GM21576 (cell line): ENCODE measurements around the gene IL22RA2.
"Not testable (repeated sequence)": the region's sequence is repeated elsewhere in the genome, so short reads cannot be mapped to it uniquely, and the experiment has no call there.

ENCODE experiments used
- ATAC-seq: cut with Tn5 transposase; IDR thresholded peaks from one replicate; pipeline ENCODE4 v1.9.1; 2021; ENCODE audit warnings: mild to moderate bottlenecking, moderate library complexity; ENCODE audit not compliant: unreplicated experiment

IL22RA2 gene, protein sequence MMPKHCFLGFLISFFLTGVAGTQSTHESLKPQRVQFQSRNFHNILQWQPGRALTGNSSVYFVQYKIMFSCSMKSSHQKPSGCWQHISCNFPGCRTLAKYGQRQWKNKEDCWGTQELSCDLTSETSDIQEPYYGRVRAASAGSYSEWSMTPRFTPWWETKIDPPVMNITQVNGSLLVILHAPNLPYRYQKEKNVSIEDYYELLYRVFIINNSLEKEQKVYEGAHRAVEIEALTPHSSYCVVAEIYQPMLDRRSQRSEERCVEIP

DNA sequence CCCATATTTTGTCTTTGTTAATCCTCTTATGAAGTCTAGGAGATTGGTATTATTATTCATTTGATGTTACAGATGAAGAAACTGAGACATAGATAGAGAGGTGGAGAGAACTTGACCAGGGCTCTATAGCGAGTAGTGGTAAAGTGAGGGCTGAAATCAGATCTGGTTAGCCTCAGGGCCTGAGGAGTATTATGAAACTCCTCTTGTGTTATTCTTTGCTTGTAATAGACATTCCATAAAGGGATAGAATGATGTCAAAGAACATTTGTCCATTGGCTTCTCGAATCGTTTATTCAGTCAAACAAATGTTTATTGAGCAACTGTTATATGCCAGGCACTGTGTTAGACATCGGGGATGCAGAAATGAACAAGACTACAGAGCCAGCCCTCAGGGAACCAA lies at the start of gene IL22RA2:
IL22RA2 (minus strand) TSS at position 144 of the 400 bp plus-strand sequence. CDS start 11,895 bp downstream, outside the sequence.
- ATAC-seq, result no peak

DNA sequence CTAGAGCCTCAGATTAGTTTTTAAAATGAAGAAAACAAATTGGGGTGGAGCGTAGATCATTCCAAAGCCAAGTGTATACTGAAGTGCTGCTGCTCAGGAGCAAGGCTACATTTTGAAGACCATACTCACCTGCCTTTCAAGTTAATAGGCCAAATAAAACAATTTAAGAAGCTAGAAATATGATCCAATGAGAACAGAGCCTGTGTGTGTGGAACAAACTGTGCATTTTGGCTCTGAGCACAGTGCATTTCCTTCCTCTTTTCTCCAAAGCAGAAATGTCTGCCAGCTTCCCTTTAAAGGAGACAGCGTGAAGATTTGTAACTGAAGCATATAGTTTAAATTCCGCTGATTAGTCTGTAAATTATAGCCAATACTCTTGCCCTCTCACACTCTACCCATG lies 48.9 kb upstream of the IL22RA2 start:
- ATAC-seq, result no peak

DNA sequence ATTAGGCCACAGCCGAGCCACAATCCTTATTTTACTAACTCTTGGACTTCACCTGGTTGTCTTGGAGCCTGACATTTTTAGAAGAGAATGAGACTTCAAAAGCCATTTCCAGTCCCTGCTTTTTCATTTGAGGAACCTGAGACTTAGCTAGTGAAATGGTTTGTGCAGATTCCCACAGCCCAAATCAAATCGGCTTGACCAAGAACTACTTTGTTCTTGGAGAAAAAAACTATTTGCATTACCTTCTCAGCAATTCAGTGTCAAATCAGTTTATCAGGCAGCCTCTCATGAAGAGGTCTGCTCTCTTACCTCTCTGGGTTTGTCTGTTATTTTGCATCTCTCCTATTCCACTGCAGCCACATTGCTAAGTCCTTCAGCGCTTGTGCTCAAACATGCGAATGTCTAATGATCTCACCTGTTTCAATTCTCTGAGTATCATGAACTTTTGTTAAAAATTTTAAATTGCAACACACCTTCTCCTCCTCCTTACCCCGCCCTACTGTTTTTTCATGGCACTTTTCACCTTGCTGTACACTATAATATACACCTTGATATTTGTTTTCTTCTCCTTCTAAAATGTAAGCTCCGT lies 46.3 kb upstream of the IL22RA2 start:
- peak; percentile 2 for ATAC-seq

DNA sequence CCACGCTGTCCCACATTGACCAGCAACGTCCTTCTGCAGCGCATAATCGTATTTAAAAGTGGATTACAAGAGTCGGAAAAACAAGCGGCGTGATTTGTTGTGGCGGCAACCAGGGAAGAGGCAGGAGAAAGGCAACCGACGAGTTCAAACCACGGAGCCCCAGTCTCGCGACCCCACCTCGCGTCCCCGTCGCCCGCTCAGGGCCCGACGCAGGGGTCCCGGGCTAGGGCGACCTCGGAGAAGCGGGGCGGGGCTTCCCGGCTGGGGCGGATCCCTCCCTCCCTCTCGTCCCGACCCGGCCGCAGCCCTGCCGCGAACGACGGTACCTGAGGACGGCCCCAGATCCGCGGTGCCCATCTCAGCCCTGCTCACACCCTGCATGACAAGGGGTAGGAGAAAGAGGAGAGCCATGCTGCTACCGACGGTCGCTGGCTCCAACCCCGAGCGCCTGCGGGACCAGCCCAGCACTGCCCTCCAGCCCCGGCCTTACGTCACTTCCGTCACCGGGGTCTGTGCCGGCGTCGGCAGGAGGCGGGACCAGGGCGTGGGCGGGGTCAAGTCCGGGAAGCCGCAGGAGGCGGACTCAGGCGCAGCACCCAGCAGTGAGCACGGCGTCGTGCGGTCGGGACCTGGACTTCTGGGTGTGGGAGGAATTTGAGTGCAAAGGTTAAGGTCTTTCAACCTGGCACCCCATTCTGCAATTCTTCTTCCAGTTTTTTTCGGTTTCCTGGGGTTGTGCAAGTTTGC lies 45.6 kb upstream of the IL22RA2 start, which contains the start of gene IFNGR1:
IFNGR1 (minus strand) TSS at position 469 of the 747 bp plus-strand sequence; CDS start at position 411, 58 bp downstream.
- ATAC-seq, result peak; percentile 88

DNA sequence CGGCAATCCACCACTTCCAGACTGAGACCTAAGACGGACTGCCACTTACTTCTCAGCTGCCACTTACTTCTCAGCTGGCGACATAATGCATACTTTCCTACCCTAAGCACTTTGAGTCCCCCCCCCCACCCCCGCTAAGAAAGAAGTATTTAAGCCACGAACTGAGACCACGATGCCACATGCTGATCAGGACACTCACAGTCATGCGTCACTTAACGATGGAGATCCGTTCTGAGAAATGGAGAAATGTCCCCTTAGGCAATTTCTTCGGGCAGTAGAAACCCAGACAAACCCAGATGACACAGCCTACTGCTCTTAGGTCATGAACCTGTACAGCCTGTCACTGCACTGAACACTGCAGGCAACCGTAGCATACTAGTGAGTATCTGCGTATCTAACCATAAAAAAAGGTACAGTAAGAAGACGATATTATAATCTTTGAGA lies 45.1 kb upstream of the IL22RA2 start:
- peak; percentile 28 for ATAC-seq

DNA sequence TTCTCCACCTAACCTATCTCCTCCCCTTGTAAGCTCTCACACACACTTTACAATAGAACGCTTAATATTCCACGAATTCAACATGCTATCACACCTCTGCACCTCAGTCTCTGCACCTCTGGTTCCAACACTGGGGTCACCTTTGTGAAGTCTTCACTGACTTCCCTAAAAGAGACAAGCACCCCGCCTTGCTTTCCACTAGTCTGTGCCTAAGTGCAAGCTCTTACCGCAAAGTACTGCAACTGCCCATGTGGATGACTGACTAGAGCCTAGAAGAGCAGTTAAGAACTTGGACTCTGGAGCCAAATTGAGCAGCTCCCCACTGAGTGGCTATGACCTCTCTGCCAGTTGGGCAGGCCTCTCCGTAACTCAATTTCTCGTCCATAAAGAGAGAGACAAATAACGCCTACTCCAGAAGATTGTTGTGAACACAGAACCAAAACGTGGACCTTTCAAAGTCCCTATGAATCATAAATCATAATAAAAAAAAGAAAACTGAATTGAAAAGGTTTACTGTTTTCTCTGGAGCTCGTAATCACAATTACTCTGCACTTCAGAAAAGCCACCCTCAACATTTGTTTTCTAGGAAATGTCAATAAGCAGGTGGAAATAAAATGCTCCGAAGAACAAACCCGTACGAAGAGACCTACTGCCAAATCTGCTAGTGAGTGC lies 44.5 kb upstream of the IL22RA2 start:
- ATAC-seq, result no peak

DNA sequence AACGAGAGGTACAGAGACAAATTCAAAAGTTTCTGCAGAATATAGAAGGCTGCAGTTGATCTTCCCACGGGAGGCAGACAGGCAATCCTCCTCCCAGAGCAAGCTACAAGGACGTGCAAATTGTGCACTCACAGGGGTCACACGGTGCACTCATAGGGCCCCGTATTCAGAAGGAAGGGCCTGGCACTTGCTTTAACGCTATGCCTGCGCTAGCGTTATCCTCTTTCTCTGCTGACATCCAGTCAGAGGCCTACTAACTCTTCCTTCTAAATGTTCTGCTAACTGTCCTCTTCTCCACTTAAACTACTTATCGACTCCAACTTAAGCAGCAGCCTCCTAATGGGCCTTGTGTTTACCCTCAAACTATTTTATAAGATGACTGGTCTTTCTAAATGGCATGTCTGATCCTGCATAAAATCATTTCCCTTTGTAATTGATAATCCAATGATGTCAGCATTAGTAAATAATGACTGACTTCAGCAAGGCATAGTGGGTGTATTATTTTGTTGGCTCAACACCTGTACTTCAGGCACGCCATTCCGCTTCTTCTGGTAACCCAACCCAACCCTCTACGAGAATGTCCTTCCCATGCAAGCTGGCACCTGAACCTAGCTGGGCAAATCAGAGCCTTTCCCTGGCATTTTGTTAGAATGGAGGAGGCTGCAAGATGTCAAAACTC lies 43.6 kb upstream of the IL22RA2 start:
- no peak for ATAC-seq

DNA sequence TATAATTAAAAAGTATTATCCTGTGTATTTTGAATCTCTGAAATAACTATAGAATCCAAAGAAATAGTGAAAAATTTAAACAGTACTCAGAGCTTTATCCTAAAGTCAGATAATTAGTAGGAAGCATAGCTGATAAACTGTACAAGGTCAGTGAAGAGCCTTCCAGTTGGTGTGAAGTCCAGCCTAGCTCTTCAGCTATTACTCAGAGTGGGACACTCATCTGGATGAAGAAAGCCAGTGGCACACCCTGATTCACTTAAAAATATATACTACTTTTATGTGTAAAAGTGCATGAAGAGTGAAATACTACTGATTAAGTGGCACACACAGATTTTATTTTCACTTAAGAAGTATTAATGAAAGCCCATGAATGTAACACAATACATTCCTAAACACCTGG lies 42.7 kb upstream of the IL22RA2 start:
- no peak for ATAC-seq

DNA sequence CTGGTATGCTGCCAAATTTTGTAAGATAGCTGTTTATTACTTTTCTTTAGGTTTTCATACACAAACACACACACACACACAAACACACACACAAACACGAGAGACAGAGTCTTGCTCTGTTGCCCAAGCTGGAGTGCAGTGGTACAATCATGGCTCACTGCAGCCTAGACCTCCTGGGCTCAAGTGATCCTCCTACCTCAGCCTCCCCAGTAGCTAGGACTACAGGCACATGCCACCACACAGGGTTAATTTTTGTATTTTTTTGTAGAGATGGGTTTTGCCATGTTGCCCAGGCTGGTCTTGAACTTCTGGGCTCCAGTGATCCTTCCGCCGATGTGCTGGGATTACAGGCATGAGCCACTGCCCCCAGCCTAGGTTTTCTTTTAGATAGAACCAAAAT lies 42.2 kb upstream of the IL22RA2 start:
- not testable (repeated sequence) for ATAC-seq

DNA sequence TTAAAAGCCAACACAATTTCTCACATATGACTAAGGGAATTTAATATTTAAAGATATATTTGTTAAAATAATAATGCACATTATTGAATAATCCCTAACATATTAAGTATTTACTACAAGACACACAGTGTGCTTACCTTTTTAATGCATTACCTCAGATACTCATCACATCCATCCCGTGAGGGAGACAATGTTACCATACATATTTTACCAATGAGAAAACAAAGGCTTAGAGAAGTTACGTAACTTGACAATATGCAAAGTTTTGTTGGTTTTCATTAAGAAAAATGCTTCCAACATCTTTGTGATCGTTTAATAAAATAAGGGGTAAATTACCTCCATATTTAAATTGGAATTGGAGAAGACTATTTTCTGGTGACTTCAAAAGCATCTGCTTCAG lies 41.5 kb upstream of the IL22RA2 start:
- no peak for ATAC-seq

DNA sequence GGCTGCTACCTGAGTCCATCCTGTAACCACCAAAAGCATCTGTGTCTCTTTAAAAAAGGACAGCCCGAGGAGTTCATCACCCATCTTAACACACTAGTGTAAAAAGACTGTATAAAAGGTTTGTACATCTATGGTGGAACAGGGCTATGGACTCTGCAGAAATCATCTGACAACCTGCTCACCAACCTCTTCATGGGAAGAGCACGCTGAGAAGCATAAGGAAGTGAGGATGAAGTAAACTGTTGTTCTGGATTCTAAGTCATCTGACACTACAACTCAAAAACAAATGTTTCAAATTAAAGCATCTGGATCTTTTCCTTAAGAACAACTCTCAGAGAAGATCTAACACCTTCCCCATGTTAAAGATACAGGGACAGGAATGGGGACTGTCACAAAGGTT lies 40.4 kb upstream of the IL22RA2 start:
- ATAC-seq, result no peak

DNA sequence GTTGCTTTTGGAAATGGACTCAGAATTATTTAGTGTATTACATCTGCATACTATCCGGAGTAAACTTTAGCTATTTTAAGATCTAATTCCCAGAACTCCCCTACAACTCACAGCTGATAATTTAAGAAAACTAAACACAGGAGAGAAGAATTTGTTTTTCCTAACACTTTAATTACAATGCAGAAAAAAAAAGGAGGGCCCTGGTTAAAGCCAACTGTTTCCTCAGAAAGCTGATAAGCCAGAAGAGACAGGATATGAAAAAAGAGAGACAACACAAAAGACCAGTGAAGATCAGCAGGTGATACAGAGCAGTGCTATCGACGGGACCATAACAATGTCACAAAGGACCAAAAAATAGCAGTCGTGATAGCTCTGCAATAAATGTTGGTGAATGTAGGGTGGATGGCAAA lies 39.9 kb upstream of the IL22RA2 start:
- ATAC-seq, result no peak

DNA sequence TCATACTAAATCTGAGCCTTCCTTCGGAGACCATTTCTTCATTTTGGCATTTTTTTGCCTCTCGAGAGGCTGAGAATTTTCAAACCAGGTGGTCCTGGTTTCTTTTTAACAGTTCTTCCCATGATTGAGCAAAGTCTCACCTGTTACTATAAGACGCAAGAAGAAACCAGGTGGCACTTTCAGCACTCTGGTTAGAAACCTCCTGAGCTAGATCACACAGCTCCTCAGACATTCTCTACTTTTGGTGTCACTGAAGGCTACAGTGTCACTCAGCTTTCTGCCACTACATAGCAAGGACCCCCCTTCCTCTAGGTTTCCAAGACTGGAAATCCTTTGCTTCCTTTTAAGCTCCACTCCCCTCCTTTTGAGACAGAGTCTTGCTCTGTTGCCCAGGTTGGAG lies 38.5 kb upstream of the IL22RA2 start:
- no peak for ATAC-seq

DNA sequence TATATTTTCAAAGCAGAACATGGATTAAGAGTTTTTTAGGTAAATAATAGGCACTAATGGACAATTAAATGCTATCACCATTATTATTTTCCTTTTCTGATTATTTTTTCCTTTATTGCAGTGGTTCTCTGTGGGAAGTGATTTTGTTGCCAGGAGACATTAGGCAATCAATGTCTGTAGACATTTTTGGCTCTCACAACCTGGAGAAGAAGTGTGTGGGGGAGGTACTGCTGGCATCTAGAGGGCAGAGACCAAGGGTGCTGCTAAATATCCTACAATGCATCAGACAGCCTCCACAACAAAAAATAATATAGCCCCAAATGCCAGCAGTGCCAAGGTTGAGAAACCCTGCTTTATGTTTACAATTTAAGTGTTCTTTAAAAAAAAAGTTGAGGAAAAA lies 37.5 kb upstream of the IL22RA2 start:
- ATAC-seq, result no peak

DNA sequence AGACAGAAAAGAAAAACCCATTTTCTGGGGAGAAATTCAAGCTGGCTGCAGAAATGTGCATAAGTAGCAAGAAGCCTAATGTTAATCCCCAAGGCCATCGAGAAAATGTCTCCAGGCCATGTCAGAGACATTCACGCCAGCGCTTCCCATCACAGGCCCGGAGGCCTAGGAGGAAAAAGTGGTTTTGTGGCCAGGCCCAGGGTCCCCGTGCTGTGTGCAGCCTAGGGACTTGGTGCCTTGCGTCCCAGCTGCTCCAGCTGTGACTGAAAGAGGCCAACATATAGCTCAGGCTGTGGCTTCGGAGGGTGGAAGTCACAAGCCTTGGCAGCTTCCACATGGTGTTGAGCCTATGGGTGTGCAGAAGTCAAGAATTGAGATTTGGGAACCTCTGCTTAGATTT lies 34.8 kb upstream of the IL22RA2 start:
- no peak for ATAC-seq

DNA sequence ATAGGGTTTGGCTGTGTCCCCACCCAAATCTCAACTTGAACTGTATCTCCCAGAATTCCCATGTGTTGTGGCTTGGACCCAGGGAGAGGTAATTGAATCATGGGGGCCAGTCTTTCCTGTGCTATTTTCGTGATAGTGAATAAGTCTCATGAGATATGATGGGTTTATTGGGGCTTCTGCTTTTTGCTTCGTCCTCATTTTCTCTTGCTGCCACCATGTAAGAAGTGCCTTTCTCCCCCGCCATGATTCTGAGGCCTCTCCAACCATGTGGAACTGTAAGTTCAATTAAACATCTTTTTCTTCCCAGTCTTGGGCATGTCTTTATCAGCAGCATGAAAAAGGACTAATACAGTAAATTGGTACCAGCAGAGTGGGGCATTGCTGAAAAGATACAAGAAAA lies 34.0 kb upstream of the IL22RA2 start:
- ATAC-seq, result not testable (repeated sequence)

DNA sequence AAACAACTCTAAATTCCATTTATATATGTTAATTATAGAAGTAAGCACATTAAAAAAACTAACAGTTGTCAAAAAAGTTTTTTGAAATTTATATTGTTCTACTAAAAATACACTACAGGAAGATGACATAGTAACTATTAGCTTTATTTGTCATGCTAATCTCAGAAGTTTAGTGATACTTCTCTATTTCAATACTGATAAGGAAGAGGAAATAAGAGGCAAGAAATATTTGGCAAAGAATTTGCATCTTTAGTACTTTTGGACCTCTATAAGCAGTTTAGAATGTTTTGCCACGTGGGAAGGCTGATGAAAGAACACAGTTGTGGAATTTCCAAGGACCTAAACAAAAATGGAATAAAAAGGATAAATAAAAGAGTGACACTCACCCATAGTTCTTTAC lies 33.1 kb upstream of the IL22RA2 start:
- ATAC-seq, result no peak

DNA sequence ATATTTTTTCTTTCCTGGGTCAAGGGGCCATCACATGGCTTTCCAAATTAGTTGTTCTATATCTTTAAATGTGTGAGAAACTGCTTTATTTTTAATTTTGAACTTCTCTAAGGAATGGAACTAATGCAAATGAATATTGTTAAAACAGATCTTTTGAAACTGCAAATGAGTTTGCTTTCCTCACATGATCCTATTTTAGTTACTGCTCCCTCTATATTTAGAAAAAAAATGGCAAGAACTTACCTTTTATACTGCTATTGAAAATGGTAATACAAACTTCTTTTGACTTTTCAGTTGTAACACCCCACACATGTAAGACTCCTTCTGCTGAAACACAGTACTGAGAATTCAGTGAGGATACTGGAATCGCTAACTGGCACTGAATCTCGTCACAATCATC lies 29.8 kb upstream of the IL22RA2 start:
- no peak for ATAC-seq

DNA sequence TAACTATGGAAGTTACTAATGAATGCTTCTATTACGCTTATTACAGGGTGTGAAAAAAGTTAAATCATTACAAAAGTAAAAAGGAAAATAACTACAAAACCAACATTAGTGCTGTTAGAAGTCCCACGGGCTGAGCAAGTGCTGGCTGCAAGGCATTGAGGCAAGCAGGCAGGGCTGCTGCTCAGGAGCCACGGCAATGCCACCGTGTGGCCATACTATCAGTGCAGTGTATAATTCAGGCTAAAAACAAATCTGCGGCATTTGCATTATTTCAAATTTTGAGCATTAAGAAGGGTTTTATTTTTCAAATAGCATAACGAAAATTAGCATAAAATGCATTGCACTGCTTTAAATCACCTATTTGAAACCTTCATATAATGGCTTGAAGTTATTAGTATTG lies 28.6 kb upstream of the IL22RA2 start:
- no peak for ATAC-seq

DNA sequence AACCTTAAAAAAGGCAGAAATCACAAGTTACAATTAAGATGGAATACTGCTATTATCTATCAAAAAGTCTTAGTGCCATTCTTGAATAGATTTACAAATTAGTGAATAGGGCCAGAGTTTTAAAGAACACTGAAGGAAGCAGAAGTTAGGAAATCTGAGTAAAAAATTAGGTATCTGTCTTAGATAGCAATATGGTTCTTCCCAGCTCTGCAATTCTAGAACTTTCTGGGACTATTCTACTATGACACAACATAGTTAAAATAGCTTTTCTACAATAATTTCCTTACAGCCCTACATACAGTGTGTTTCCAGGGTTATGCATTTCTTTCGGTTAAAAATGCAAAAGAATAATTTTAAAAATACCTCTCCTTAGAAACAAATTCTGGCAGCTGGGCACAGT lies 27.6 kb upstream of the IL22RA2 start:
- ATAC-seq, result no peak

DNA sequence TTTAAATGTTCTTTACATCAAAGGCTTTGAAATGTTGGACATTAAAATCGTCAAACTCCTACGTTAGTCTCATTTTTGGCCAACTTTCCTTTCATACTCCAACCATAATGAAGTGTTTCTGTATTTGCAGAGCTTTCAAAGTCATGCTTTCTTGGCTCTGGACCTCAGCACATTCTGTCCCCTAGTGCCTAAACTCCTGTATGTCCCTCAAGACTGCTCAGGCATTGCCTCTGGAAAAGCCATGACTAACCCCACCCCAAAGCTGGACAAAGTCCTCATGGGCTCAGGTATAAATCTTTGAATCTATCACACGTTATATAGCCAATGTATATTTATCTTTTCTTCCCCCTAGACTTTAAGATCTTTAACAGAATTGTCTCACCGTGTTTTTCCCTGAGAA lies 26.8 kb upstream of the IL22RA2 start:
- ATAC-seq, result no peak
